Measurements from ENCODE around the gene ZDHHC9.

The ZDHHC9 gene

GRCh38 chrX:129800186-129800585, 43.5 kb downstream of the ZDHHC9 start:
- no peak for TF ChIP-seq CTCF (IDR thresholded peaks at IDR 0.05)
- Histone ChIP-seq H3K9me3 (ENCODE audit: control insufficient read depth, low read length) (no peaks in the 10 kb centered on the region), H3K27me3 (ENCODE audit: control insufficient read depth, insufficient read depth, low read length) (no peaks in the 10 kb centered on the region), H2AFZ (no peak overlapping the region), H3K4me2 (ENCODE audit: low read length) (no peak overlapping the region), H3K4me1 (no peaks in the 10 kb centered on the region), H3K79me2 (no peaks in the 10 kb centered on the region), H3K4me3 (ENCODE audit: low read depth, low read length) (no peak overlapping the region), H3K27ac (no peak overlapping the region), H3K9ac (no peak overlapping the region), H3K36me3 (ENCODE audit: control insufficient read depth, insufficient read depth, low read length) (no peaks in the 10 kb centered on the region)

- TF ChIP-seq CTCF (IDR thresholded peaks at IDR 0.05): no peak
- no peaks in the 10 kb centered on the region for H3K9me3 ChIP-seq (ENCODE audit: control insufficient read depth, low read length)
- H3K36me3 ChIP-seq (ENCODE audit: control insufficient read depth, insufficient read depth, low read length): no peaks in the 10 kb centered on the region
- no peak overlapping the region for H3K4me3 ChIP-seq (ENCODE audit: low read depth, low read length)
- H3K9ac ChIP-seq: no peak overlapping the region
- H3K4me1 ChIP-seq: no peaks in the 10 kb centered on the region
- no peaks in the 10 kb centered on the region for H3K27me3 ChIP-seq (ENCODE audit: control insufficient read depth, insufficient read depth, low read length)
- H3K27ac ChIP-seq: no peak overlapping the region
- no peaks in the 10 kb centered on the region for H3K79me2 ChIP-seq
- H3K4me2 ChIP-seq (ENCODE audit: low read length): no peak overlapping the region
- no peak overlapping the region for H2AFZ ChIP-seq
Observed at GRCh38 chrX:129798888-129799287, 44.8 kb downstream of the ZDHHC9 start.

- no peaks in the 10 kb centered on the region for H3K4me1 ChIP-seq
- H3K4me3 ChIP-seq (ENCODE audit: low read depth, low read length): no peak overlapping the region
- H3K27ac ChIP-seq: no peak overlapping the region
- no peak overlapping the region for H2AFZ ChIP-seq
- no peaks in the 10 kb centered on the region for H3K9me3 ChIP-seq (ENCODE audit: control insufficient read depth, low read length)
- H3K79me2 ChIP-seq: no peaks in the 10 kb centered on the region
- H3K4me2 ChIP-seq (ENCODE audit: low read length): no peak overlapping the region
- H3K27me3 ChIP-seq (ENCODE audit: control insufficient read depth, insufficient read depth, low read length): no peaks in the 10 kb centered on the region
- no peaks in the 10 kb centered on the region for H3K36me3 ChIP-seq (ENCODE audit: control insufficient read depth, insufficient read depth, low read length)
- no peak overlapping the region for H3K9ac ChIP-seq
- no peak for TF ChIP-seq CTCF (IDR thresholded peaks at IDR 0.05)
Observed at GRCh38 chrX:129798456-129798855, 45.2 kb downstream of the ZDHHC9 start.

GRCh38 chrX:129797251-129797906, 46.3 kb downstream of the ZDHHC9 start:
- no peaks in the 10 kb centered on the region for H3K27me3 ChIP-seq (ENCODE audit: control insufficient read depth, insufficient read depth, low read length)
- no peaks in the 10 kb centered on the region for H3K4me1 ChIP-seq
- H3K27ac ChIP-seq: no peak overlapping the region
- no peaks in the 10 kb centered on the region for H3K36me3 ChIP-seq (ENCODE audit: control insufficient read depth, insufficient read depth, low read length)
- no peaks in the 10 kb centered on the region for H3K79me2 ChIP-seq
- H2AFZ ChIP-seq: no peak overlapping the region
- H3K9ac ChIP-seq: no peak overlapping the region
- H3K4me2 ChIP-seq (ENCODE audit: low read length): no peak overlapping the region
- no peak overlapping the region for H3K4me3 ChIP-seq (ENCODE audit: low read depth, low read length)
- TF ChIP-seq CTCF (IDR thresholded peaks at IDR 0.05): no peak
- H3K9me3 ChIP-seq (ENCODE audit: control insufficient read depth, low read length): no peaks in the 10 kb centered on the region

GRCh38 chrX:129795584-129795983, 48.1 kb downstream of the ZDHHC9 start:
- TF ChIP-seq CTCF (IDR thresholded peaks at IDR 0.05): no peak
- H3K27ac ChIP-seq: no peak overlapping the region
- no peak overlapping the region for H3K9ac ChIP-seq

More at GRCh38 chrX:129795584-129795983, 48.1 kb downstream of the ZDHHC9 start:
- H3K36me3 ChIP-seq (ENCODE audit: control insufficient read depth, insufficient read depth, low read length): no peaks in the 10 kb centered on the region
- no peak overlapping the region for H3K4me2 ChIP-seq (ENCODE audit: low read length)
- no peaks in the 10 kb centered on the region for H3K4me1 ChIP-seq
- no peaks in the 10 kb centered on the region for H3K27me3 ChIP-seq (ENCODE audit: control insufficient read depth, insufficient read depth, low read length)
- H2AFZ ChIP-seq: no peak overlapping the region
- H3K4me3 ChIP-seq (ENCODE audit: low read depth, low read length): no peak overlapping the region
- no peaks in the 10 kb centered on the region for H3K79me2 ChIP-seq
- H3K9me3 ChIP-seq (ENCODE audit: control insufficient read depth, low read length): no peaks in the 10 kb centered on the region

Measured in parathyroid adenoma (tissue), 2 donors.